HG02852 (cell line): ENCODE data around the gene LTB4R2.
"Not testable (repeated sequence)": the region's sequence is repeated elsewhere in the genome, so short reads cannot be mapped to it uniquely, and the experiment has no call there.

Experiments used
- ATAC-seq: cut with Tn5 transposase; IDR thresholded peaks from one replicate; pipeline ENCODE4 v1.9.1; 2021; ENCODE audit warnings: mild to moderate bottlenecking, moderate library complexity; ENCODE audit not compliant: unreplicated experiment

LTB4R2 gene

DNA sequence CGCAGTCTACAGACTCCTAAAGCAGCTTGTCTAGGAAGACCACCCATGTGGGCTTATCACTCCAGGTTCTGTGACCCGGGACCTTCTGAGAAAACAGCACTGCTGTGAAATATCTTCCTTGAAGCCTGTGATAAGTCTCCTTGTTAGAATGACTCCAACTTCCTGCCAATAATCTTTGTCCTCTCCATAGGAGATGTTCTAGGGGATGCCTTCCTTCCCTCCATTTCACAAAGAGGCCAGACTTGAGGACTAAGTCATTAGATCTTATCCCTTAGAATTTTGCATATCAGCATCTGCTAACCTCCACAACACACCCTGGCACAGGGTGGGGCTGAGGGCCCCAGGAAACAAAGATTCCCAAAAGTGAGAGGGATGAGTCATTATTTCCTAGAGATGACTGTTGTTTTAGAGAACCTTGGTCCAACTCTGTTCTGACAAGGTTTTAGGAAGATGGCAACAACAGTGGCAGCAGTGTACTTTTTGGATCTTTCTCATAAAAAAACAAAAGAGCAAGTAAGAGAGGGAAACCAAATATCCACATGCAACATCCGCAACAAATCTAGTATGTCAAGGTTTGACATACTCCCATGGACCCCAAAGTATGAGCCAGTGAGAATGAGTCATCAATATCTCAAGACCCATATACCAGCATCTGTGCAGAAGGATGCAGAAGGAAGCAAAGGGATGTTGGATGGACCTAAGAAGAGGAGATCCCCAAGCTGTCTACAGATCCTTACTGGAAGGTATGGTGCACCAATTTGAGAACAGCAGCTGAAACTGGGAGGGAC is 7.4 kb downstream of the LTB4R2 start:
- ATAC-seq, result no peak

GRCh38 chr14:24321212-24321975 is 11.5 kb downstream of the LTB4R2 start:
- ATAC-seq, result no peak

GRCh38 chr14:24322672-24323071 is 12.7 kb downstream of the LTB4R2 start:
- ATAC-seq, result no peak

DNA sequence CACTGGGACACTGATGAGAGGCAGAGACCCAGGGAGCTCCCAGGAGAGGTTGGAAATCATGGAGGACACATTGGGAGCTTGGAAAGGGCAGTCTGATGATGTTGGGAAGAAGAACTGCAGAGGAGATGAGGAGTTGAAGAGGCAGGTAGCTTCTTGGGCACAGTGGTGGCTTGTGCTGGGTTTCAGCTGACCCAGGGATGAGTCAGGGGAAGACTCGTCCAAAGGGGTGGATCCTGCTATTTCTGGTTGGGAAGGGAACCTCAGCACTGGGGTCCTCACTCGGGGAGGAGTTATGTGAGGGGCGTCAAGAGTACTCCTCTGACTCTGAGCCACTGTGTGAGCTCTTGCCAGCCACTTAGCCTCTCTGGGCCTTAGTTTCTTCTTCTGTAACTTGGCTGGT is 13.4 kb downstream of the LTB4R2 start:
- no peak for ATAC-seq

DNA sequence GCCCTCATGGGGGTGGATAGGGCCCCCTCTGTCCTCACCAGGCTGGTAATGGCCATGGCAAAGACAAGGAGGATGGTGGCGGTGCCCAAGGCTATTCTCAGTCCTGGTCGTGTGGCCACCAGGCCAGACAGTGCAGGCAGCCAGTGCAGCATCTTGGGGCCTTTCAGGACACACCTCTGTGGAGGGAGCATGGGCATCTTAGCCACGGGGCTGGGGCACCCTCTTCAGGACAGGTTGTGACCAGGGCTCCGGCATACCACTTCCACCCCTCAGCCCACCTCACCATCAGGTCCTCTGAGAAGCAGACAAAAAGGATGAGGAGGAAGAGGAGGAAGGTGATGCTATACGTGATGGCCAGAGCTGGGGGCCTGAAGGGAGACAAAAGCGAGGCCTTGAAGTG is 14.1 kb downstream of the LTB4R2 start:
- ATAC-seq, result no peak

DNA sequence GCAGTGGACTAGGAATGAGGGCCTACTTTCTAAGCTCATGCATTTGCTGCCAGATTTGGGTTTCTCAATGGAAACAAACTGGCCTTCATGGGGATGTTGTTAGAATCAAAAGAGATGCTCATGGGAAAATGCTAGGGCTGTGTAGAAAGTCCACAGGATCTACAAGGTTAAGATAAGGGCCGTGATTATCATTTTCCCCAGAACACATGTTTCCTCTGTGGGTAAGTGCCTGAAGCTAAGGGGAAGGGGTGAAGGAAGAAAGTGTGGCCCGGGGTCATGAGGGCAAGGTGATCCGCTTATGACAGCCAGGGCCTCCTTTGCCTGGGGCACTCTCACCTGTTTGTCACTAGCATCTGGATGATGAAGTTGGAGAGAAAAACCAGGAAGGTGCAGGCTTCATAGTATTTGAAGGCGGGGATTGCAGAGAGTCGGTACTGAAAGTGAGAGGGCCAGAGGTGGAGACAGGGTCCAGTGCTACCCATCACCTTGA is 15.1 kb downstream of the LTB4R2 start:
- ATAC-seq, result no peak

- ATAC-seq, result no peak
These were observed 16.0 kb downstream of the LTB4R2 start for GRCh38 chr14:24325963-24326362.

DNA sequence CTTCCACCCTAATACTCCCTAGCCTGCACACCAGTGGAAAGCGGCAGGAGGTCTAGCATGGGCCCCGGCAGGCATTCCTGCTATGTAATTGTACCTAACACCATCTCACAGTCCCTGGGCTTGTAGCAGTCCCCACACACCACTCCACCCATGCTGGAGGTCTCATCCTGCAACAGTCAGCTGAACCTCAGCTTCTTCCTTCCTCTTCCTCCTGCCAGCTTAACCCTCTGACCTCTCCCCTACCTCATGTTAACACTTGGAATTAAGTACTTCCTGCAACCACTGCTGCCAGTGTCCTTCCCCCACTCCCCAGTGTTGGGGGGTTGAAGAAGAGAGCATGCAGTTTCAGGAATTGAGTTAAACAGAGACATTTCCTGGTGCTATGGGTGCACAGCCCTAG is 17.4 kb downstream of the LTB4R2 start:
- ATAC-seq, result no peak

- ATAC-seq, result not testable (repeated sequence)
These were observed 18.0 kb downstream of the LTB4R2 start for GRCh38 chr14:24327914-24328313.

DNA sequence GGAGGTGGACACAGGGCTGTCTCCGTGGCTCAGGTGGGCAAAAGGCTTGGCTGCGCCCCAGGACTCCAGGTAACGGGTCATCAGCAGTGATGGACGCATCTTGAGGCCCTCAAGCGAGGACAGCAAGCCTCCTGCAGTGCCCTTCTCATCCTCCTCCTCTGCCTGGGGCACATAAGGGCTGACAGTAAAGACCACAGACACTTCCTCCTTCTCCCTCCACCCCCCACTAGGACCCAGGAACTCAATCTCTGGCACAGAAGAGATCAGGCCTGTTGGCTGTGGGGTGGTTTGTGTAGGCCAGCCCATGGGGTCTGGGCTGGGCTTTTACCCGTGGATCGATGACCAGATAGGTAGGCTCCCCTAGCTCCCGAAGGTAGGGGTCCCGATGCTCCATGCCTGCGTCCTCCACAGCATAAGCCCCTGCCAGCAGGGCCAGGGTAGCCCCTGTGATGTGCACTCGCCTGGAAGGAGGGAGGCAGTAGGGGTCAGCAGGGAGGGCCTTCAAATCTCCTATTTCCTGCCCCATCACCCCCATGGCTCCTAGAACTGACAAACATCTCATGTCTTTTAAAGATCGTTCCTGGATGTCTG is 19.2 kb downstream of the LTB4R2 start:
- ATAC-seq, result no peak

DNA sequence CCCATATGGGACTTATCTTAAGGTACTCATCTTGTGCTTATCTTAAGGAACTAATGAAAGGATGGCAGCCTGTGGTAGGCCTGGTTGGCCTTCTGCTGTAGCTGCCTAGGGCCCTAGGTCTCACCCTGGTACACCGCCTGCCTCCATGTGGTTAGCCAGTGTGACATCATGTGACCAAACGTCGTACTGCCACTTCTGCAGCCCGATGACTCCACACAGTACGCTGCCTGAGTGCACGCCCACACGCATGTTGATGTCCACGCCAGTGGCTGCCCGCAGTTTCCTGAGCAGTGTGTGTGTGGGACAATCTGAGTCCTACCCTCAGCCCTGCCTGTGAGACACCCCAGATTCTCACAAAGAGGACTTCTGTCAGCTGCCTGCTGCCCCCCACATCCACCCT is 19.8 kb downstream of the LTB4R2 start:
- no peak for ATAC-seq

GRCh38 chr14:24330973-24331674 is 21.2 kb downstream of the LTB4R2 start:
- no peak for ATAC-seq

- no peak for ATAC-seq
These were observed 21.9 kb downstream of the LTB4R2 start for GRCh38 chr14:24331731-24332267.

GRCh38 chr14:24332268-24332993 is 22.5 kb downstream of the LTB4R2 start:
- ATAC-seq, result peak; percentile 80

DNA sequence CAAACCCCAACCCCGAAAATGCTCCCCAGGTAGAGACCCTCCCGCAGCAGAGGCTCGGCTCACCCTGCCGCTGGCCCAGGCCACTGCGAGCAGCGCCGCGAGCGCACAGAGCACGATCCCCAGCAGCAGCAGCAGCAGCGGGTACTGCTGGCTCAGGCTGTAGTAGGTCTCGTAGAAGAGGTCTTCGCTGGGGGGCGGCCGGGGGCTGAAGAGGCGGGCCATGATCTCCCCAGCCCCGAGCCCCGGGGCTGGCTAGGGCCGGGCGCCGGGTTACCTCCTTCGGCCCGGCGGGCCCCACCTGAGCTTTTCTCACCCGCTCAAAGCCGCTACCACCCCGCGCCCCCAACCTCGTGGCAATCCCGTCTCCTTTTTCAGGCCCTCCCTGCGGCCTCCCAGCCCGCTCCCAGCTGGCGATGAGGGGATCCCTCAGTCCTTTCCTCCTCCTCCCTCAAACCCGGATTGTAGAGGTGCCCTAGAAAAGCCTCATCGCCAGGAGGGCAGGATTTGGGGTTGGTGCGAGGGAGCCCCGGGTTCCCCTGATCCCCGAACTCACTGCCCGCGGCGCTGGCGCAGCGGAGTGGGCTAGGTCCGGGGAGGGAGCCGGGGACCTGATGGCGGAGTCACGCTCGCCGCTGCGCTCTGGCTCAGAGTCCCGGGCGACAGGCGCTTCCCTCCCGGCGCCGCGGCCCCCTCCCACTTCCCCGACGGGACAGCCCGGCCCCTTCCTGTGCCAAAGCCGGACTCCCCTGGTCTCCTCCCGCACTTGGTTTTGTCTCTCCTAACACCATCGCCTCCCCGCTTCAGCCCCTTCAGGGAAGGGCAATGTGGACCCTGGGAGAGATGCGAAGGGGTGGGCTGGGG is 24.7 kb downstream of the LTB4R2 start, which contains the start of gene ADCY4:
ADCY4 (minus strand) TSS at position 641 of the 861 bp plus-strand sequence; CDS start at position 222, 419 bp downstream.
- ATAC-seq, result no peak

- no peak for ATAC-seq
These were observed 25.7 kb downstream of the LTB4R2 start for GRCh38 chr14:24335461-24336171.

- no peak for ATAC-seq
These were observed 27.3 kb downstream of the LTB4R2 start for GRCh38 chr14:24337144-24337823.

- ATAC-seq, result no peak
These were observed 27.9 kb downstream of the LTB4R2 start for GRCh38 chr14:24337824-24338175.
